ENCODE data around the gene BAG3. TPM values are rescaled to one million over a fixed set of nuclear protein-coding genes. Genes with fewer than 3 reads are reported as not detected.
"Not testable (repeated sequence)": the region's sequence is repeated elsewhere in the genome, so short reads cannot be mapped to it uniquely, and the experiment has no call there.

BAG3 gene
- total RNA-seq, 1 experiment from 2014 or later: 57.6 TPM

GRCh38 chr10:119658274-119658673 lies 7.1 kb downstream of the BAG3 start:
- Histone ChIP-seq H3K4me1 (ENCODE audit: insufficient read depth, low read length, poor library complexity, severe bottlenecking) (peaks cover 54% of the 10 kb centered on the region), H3K4me3 (ENCODE audit: low read depth, low read length, poor library complexity, severe bottlenecking) (no peak overlapping the region), H3K27ac (ENCODE audit: low read depth, low read length, poor library complexity, severe bottlenecking) (peak overlapping the region; percentile 61), H3K36me3 (ENCODE audit: insufficient read depth, low read length, poor library complexity, severe bottlenecking) (peaks cover 6% of the 10 kb centered on the region), H3K9me3 (ENCODE audit: low read depth, low read length, poor library complexity, severe bottlenecking) (no peaks in the 10 kb centered on the region), H3K27me3 (replicated peaks; ENCODE audit: insufficient read depth, low read depth, low read length, poor library complexity) (no peaks in the 10 kb centered on the region)
- no peak for TF ChIP-seq CTCF (conservative IDR thresholded peaks at IDR 0.05; ENCODE audit: low read depth, low read length)
- TF ChIP-seq EZH2 (IDR thresholded peaks at IDR 0.05; ENCODE audit: borderline replicate concordance, low read depth, low read length, poor library complexity, severe bottlenecking): no peak
- ChIA-PET POLR2A (ENCODE audit: low non-redundant PET) (no interaction called here), CTCF (no interaction called here)
- no TSS peak for BruUV-seq (replicated peaks)
- DNase-seq (ENCODE audit: low spot score): peak; percentile 62
- intact Hi-C loops (cut with micrococcal nuclease; ENCODE audit: unreplicated experiment): no loop called here

- CTCF ChIA-PET: no interaction called here
- intact Hi-C loops (cut with micrococcal nuclease; ENCODE audit: unreplicated experiment): no loop called here
- H3K4me3 ChIP-seq (ENCODE audit: low read depth, low read length, poor library complexity, severe bottlenecking): no peak overlapping the region
Measured at GRCh38 chr10:119659951-119660350, 8.8 kb downstream of the BAG3 start.

GRCh38 chr10:119662076-119662605 lies 11.0 kb downstream of the BAG3 start:
- H3K27ac ChIP-seq (ENCODE audit: low read depth, low read length, poor library complexity, severe bottlenecking); POLR2A ChIA-PET (ENCODE audit: low non-redundant PET); DNase-seq (ENCODE audit: low spot score); CTCF ChIA-PET; H3K9me3 ChIP-seq (ENCODE audit: low read depth, low read length, poor library complexity, severe bottlenecking); H3K4me3 ChIP-seq (ENCODE audit: low read depth, low read length, poor library complexity, severe bottlenecking); H3K27me3 ChIP-seq (replicated peaks; ENCODE audit: insufficient read depth, low read depth, low read length, poor library complexity); H3K36me3 ChIP-seq (ENCODE audit: insufficient read depth, low read length, poor library complexity, severe bottlenecking); BruUV-seq (replicated peaks); intact Hi-C loops (cut with micrococcal nuclease; ENCODE audit: unreplicated experiment): not testable (repeated sequence)
- H3K4me1 ChIP-seq (ENCODE audit: insufficient read depth, low read length, poor library complexity, severe bottlenecking): peaks cover 32% of the 10 kb centered on the region

More at GRCh38 chr10:119659951-119660350, 8.8 kb downstream of the BAG3 start:
- TF ChIP-seq CTCF (conservative IDR thresholded peaks at IDR 0.05; ENCODE audit: low read depth, low read length) (no peak), EZH2 (IDR thresholded peaks at IDR 0.05; ENCODE audit: borderline replicate concordance, low read depth, low read length, poor library complexity, severe bottlenecking) (no peak)
- Histone ChIP-seq H3K9me3 (ENCODE audit: low read depth, low read length, poor library complexity, severe bottlenecking) (no peaks in the 10 kb centered on the region), H3K27me3 (replicated peaks; ENCODE audit: insufficient read depth, low read depth, low read length, poor library complexity) (no peaks in the 10 kb centered on the region), H3K4me1 (ENCODE audit: insufficient read depth, low read length, poor library complexity, severe bottlenecking) (peaks cover 52% of the 10 kb centered on the region), H3K36me3 (ENCODE audit: insufficient read depth, low read length, poor library complexity, severe bottlenecking) (peaks cover 6% of the 10 kb centered on the region), H3K27ac (ENCODE audit: low read depth, low read length, poor library complexity, severe bottlenecking) (no peak overlapping the region)
- no TSS peak for BruUV-seq (replicated peaks)
- DNase-seq (ENCODE audit: low spot score): no peak
- POLR2A ChIA-PET (ENCODE audit: low non-redundant PET): no interaction called here
